Right cardiac atrium (tissue), 5 donors: Measurements from ENCODE around the gene ZBED3. TPM values are rescaled to one million over a fixed set of nuclear protein-coding genes. Genes with fewer than 3 reads are reported as not detected.
A peak's percentile ranks its signal among the peaks of the same experiment; 100 is the strongest.
"Not testable (repeated sequence)": the region's sequence is repeated elsewhere in the genome, so short reads cannot be mapped to it uniquely, and the experiment has no call there.

Experiments used
- ATAC-seq, 2 donors: fragments of 200-7000 bp; cut with Tn5 transposase; one replicate each; pipeline versions ENCODE4 v1.8.0 to v1.9.1; 2020; ENCODE audit warnings: moderate library complexity in 2 of 2, mild to moderate bottlenecking in 1 of 2
- DNase-seq, 3 donors: peaks; one replicate each; pipeline ENCODE4 v3.0.0-alpha.2; 2020
- H3K27ac ChIP-seq: one replicate; pipeline ENCODE4 v1.5.1; 2013; ENCODE audit warnings: mild to moderate bottlenecking, low read length, control low read depth, moderate library complexity
- H3K27me3 ChIP-seq: one replicate; pipeline ENCODE4 v1.6.1; 2013; ENCODE audit not compliant: control insufficient read depth, insufficient read depth
- H3K4me1 ChIP-seq: one replicate; pipeline ENCODE4 v1.6.1; 2013; ENCODE audit warnings: low read length; ENCODE audit not compliant: control insufficient read depth, insufficient read depth
- H3K4me3 ChIP-seq: one replicate; pipeline ENCODE4 v1.5.1; 2013; ENCODE audit warnings: low read length, control low read depth
- H3K9me3 ChIP-seq: one replicate; pipeline ENCODE4 v1.6.1; 2013; ENCODE audit warnings: low read length; ENCODE audit not compliant: control insufficient read depth
- WGBS: extraction: QIAGEN DNeasy Blood & Tissue Kit; methylation state at CpG from one replicate; pipeline ENCODE4 v1.1.7; 2013; 5-methylcytosine and 5-hydroxymethylcytosine counted together
- intact Hi-C, 4 donors: fragments of 100-400 bp; cut with DNase I; formaldehyde crosslinking; loops; one replicate each; pipeline versions ENCODE4 v1.11.0 to v1.14.0; 2022 to 2023
- polyA plus RNA-seq: library from polyadenylated mRNA; stranded (reverse); fragments of 200-250 nt; gene quantifications from one replicate; pipeline ENCODE4 v1.2.3, GENCODE V29; 2013
- total RNA-seq, 4 donors: library from RNA; stranded (reverse); fragmentation: NEBNext Ultra II Directional; extraction: Animal tissue kit (Norgen Biotek cat#: 25700); gene quantifications; one replicate each; pipeline ENCODE4 v1.2.1, GENCODE V29; 2021
- donor health status: healthy with polysubstance abuse.
- donor health status: DM: no; HTN: yes; CAD: no.
- donor health status: DM: no; HTN: no; CAD: no.
- donor health status: DM: no; HTN: yes; CAD: no; lungs with severe emphysema.
- donor health status: DM: yes; HTN: yes; CAD: no.

Gene ZBED3
- total and polyA plus RNA-seq, 5 donors: 5.7 to 12.5 (median 10.2) TPM

GRCh38 chr5:77104813-77105212, 17.7 kb upstream of the ZBED3 start:
- Histone ChIP-seq H3K9me3 (no peaks in the 10 kb centered on the region), H3K4me3 (no peak overlapping the region), H3K4me1 (no peaks in the 10 kb centered on the region), H3K27me3 (no peaks in the 10 kb centered on the region), H3K27ac (no peak overlapping the region)
- ATAC-seq (no peak), DNase-seq (no peak)
- intact Hi-C loops: no loop called here

GRCh38 chr5:77103457-77103856, 16.4 kb upstream of the ZBED3 start:
- no peak for DNase-seq
- no peaks in the 10 kb centered on the region for H3K4me1 ChIP-seq
- intact Hi-C loops: no loop called here
- H3K27ac ChIP-seq: no peak overlapping the region
- no peak overlapping the region for H3K4me3 ChIP-seq
- WGBS: 96% methylated on average over 1 of the region's 1 CpG
- no peaks in the 10 kb centered on the region for H3K9me3 ChIP-seq
- no peak for ATAC-seq
- no peaks in the 10 kb centered on the region for H3K27me3 ChIP-seq

GRCh38 chr5:77102549-77102948, 15.5 kb upstream of the ZBED3 start:
- Histone ChIP-seq H3K27me3 (no peaks in the 10 kb centered on the region), H3K4me1 (no peaks in the 10 kb centered on the region), H3K4me3 (no peak overlapping the region), H3K9me3 (no peaks in the 10 kb centered on the region), H3K27ac (no peak overlapping the region)
- WGBS: 92% methylated on average over 7 of the region's 7 CpGs
- intact Hi-C loops: no loop called here
- ATAC-seq (no peak), DNase-seq (no peak)

GRCh38 chr5:77101298-77101697, 14.2 kb upstream of the ZBED3 start:
- no peak for ATAC-seq
- intact Hi-C loops: no loop called here
- H3K27ac ChIP-seq: no peak overlapping the region
- no peaks in the 10 kb centered on the region for H3K9me3 ChIP-seq
- no peaks in the 10 kb centered on the region for H3K27me3 ChIP-seq
- WGBS: 89% methylated on average over 4 of the region's 4 CpGs
- no peaks in the 10 kb centered on the region for H3K4me1 ChIP-seq
- DNase-seq: no peak
- H3K4me3 ChIP-seq: no peak overlapping the region

- ATAC-seq: no peak
- intact Hi-C loops: no loop called here
- H3K27ac ChIP-seq: no peak overlapping the region
- no peaks in the 10 kb centered on the region for H3K27me3 ChIP-seq
- H3K4me1 ChIP-seq: no peaks in the 10 kb centered on the region
- no peaks in the 10 kb centered on the region for H3K9me3 ChIP-seq
- DNase-seq: no peak
- WGBS: 92% methylated on average over 4 of the region's 4 CpGs
- H3K4me3 ChIP-seq: no peak overlapping the region
These were observed 8.1 kb upstream of the ZBED3 start for GRCh38 chr5:77095189-77095588.

GRCh38 chr5:77087484-77088261, 588 bp upstream of the ZBED3 start:
- Histone ChIP-seq H3K4me3 (peak overlapping the region; percentile 86), H3K27me3 (no peaks in the 10 kb centered on the region), H3K27ac (peak overlapping the region; percentile 61), H3K4me1 (no peaks in the 10 kb centered on the region), H3K9me3 (no peaks in the 10 kb centered on the region)
- intact Hi-C loops: no loop called here
- DNase-seq: peak; percentile 34 to 70 (median 64)
- 12% methylated on average over 16 of the region's 16 CpGs for WGBS
- peak; percentile 63 to 64 for ATAC-seq

GRCh38 chr5:77086368-77086688, 757 bp downstream of the ZBED3 start:
- no peak for ATAC-seq
- WGBS: under 1% methylated on average over 6 of the region's 6 CpGs

GRCh38 chr5:77083088-77083487, 4.0 kb downstream of the ZBED3 start:
- ATAC-seq: no peak
- whole genome bisulfite sequencing: 88% methylated on average over 6 of the region's 6 CpGs
- H3K9me3 ChIP-seq: no peaks in the 10 kb centered on the region
- intact Hi-C loops: no loop called here
- H3K4me3 ChIP-seq: no peak overlapping the region
- no peak for DNase-seq
- H3K27ac ChIP-seq: no peak overlapping the region
- H3K27me3 ChIP-seq: no peaks in the 10 kb centered on the region
- no peaks in the 10 kb centered on the region for H3K4me1 ChIP-seq

More at GRCh38 chr5:77086368-77086688, 757 bp downstream of the ZBED3 start:
- H3K4me3 ChIP-seq: peak overlapping the region; percentile 86
- H3K27me3 ChIP-seq: no peaks in the 10 kb centered on the region
- DNase-seq: no peak
- no peaks in the 10 kb centered on the region for H3K4me1 ChIP-seq
- no peaks in the 10 kb centered on the region for H3K9me3 ChIP-seq
- H3K27ac ChIP-seq: peak overlapping the region; percentile 61
- intact Hi-C loops: no loop called here

- no peak overlapping the region for H3K27ac ChIP-seq
- no peaks in the 10 kb centered on the region for H3K27me3 ChIP-seq
- H3K4me1 ChIP-seq: no peaks in the 10 kb centered on the region
- H3K4me3 ChIP-seq: no peak overlapping the region
- 57% methylated on average over 1 of the region's 1 CpG for WGBS
- DNase-seq (no peak), ATAC-seq (no peak)
- no peaks in the 10 kb centered on the region for H3K9me3 ChIP-seq
- intact Hi-C loops: no loop called here
These were observed 4.8 kb downstream of the ZBED3 start for GRCh38 chr5:77082280-77082679.

GRCh38 chr5:77080905-77081304, 6.2 kb downstream of the ZBED3 start:
- H3K4me1 ChIP-seq: no peaks in the 10 kb centered on the region
- intact Hi-C loops: no loop called here
- no peak overlapping the region for H3K27ac ChIP-seq
- no peaks in the 10 kb centered on the region for H3K9me3 ChIP-seq
- no peaks in the 10 kb centered on the region for H3K27me3 ChIP-seq
- ATAC-seq (no peak), DNase-seq (no peak)
- no peak overlapping the region for H3K4me3 ChIP-seq
- WGBS: 86% methylated on average over 5 of the region's 5 CpGs

- intact Hi-C loops, H3K27ac ChIP-seq, H3K4me3 ChIP-seq, H3K9me3 ChIP-seq, ATAC-seq, DNase-seq, H3K4me1 ChIP-seq, H3K27me3 ChIP-seq: not testable (repeated sequence)
- 94% methylated on average over 11 of the region's 11 CpGs for WGBS
These were observed 6.6 kb downstream of the ZBED3 start for GRCh38 chr5:77080479-77080878.

GRCh38 chr5:77077829-77078176, 9.3 kb downstream of the ZBED3 start:
- Histone ChIP-seq H3K9me3 (no peaks in the 10 kb centered on the region), H3K4me3 (peak overlapping the region; percentile 81), H3K4me1 (no peaks in the 10 kb centered on the region), H3K27ac (no peak overlapping the region), H3K27me3 (no peaks in the 10 kb centered on the region)
- 29% methylated on average over 12 of the region's 12 CpGs for WGBS
- ATAC-seq: no peak
- intact Hi-C loops: no loop called here
- DNase-seq: no peak
